Measurements from ENCODE around the gene METAP1D.
"Not testable (repeated sequence)": the region's sequence is repeated elsewhere in the genome, so short reads cannot be mapped to it uniquely, and the experiment has no call there.

METAP1D gene

DNA sequence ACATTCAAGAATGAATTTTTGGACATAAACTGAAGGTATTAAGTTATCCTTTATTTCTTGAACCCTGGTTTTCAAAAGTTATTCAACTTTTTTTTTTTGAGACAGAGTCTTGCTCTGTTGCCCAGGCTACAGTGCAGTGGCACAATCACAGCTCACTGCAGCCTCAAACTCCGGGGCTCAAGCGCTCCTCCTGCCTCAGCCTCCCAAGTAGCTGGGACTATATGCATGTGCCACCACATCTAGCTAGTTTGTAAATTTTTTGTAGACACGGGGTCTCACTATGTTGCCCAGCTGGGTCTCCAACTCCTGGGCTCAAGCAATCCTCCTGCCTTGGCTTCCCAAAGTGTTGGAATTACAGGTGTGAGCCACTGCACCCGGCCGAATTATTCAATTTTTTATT, 2.7 kb upstream of the METAP1D start:
- DNase-seq (ENCODE audit: low read depth in 2 of 2), result not testable (repeated sequence)

DNA sequence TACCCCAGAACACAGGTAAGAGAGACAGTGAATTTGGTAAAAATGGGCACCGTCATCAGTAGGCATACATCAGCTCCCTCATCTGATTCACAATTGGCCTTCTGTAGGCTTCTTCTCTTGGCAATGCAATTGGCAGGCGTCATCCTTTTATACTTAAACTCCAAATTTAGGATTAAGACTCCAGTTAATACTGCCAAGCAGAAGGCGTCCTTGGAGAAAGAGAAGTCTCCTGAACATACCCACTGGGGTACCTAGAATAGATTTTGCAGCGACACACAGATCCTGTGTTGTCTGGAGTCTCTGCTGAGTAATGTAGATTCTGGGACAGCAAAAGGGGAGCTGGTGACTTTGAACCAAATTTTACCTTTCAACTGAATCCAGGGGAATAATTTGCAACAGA, 592 bp upstream of the METAP1D start:
- no peak for DNase-seq (ENCODE audit: low read depth in 2 of 2)

DNA sequence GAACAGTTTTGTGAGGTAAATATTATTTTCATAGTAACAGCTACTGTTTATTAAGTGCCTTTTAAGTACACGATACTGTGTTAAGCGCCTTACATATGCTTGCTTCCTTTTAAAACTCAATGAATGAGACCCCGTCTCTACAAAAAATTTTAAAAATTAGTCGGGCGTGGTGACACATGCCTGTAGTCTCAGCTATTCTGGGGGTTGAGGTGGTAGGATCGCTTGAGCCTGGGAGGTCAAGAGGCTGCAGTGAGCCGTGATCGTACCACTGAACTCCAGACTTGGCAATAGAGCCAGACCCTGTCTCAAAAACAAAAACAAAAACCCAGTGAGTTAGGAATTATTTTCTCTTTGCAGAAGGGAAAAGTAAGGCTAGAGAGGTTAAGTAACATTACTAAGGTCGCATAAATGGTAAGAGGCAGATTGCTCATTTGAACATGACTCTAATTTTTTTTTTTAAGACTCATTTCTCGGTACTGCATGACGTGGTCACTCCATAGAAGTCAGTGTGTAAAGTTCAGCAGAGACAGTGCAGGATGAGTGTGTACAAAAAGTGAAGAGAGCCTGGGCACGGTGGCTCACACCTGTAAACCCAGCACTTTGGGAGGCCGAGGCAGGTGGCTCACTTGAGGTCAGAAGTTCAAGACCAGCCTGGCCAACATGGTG, 1.1 kb downstream of the METAP1D start:
- no peak for DNase-seq (ENCODE audit: low read depth in 2 of 2)

DNA sequence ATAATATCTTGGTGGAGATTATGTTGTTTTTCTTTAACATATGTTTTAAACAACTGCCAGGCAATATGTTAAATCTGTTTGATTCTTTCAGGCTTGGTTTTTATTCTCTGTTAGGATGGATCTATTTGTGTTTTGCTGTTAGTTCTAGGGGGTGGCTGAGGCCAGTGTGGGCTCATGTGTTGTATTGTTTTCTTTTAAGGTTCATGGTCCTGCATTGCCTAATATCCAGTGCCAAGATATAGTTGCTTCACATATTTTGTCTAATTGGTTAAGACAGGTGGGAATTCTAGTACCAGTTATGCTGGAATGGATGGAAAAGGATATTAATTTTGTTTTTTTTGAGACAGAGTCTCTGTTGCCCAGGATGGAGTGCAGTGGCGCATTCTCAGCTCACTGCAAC, 7.6 kb downstream of the METAP1D start:
- no peak for DNase-seq (ENCODE audit: low read depth in 2 of 2)

DNA sequence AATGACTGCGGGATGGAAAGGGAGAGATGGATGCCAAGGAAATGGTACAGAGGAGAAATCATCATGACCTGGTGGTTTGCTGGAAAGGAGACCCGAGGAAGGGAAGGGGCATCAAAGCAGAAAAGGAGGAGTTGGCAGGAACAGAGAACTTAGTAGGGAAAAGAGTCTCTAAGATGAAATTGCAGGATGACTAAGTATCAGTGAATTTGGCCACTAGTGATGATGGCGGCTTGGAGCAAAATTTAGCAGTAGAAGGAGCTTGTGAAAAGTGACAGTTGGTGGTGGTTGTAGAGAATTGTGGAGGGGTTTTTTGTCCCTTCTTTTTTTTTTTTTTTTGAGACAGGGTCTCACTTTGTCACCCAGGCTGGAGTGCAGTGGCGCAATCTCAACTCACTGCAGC, 10.1 kb downstream of the METAP1D start:
- no peak for DNase-seq (ENCODE audit: low read depth in 2 of 2)

DNA sequence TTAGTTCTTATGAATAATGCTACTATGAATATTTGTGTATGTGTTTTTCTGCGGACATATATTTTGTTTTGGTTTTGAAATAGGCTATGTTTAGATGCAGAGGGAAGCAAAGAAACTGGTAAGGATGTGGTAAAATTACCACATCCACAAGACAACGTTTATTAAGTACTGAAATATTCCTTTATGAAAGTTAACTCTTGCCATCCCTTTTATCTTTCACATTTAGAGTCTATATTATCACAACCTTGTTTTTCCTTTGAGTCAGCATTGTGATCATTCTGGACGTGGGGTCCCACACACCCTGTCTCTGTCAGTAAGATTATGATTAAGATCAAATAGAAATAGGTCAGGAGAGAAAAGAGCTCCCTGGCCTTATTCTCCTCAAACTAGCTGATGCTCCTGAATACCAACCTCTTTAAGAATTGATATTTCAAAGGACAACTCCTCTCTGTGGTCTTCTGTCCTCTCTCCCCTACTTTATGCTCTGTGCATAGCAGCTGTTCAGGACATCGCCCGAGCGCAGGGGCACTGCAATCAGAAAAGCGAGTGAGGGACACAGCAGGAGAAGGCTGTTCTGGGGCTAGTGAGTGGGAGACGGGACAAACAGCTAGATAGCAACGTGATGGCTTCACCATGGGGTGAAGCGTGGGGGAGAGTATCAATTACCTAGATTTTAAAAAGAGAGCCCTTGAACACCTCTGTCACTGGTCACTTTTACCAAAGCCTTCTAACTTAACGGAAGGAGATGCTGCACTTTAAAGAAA, 12.2 kb downstream of the METAP1D start:
- DNase-seq (ENCODE audit: low read depth in 2 of 2), result no peak

DNA sequence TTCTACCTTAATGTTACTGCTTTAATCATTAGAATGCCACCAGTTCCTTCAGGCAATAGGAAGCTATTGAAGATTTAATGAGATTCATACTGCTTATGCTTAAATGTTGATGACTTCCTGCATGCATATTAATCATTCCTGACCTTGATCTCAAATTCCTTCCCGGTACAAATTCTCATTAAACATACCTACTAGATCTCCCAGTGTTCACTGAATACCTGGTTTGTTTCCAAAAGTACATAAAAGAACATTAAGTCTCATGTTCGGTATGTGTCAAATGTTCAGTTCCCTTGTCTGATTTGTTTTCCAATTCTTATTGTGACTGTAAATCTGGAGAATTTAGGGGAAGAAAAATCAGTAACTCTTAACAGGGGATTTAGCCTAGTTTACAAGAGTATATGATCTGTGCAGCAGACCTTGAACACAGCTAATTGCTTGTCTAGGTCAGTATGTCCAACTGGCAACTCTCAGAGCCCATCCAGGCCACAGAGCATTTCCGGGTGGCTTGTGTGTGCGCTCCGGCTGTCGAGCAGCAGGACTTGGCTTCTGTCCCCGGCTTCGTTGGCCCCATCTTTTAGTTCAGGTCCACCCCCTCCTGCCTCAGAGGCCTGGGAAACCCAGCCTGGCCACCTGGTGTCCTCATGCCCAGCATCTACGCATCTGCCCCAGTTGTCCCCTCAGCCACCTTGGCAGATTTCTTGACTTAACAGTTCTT, 13.1 kb downstream of the METAP1D start:
- no peak for DNase-seq (ENCODE audit: low read depth in 2 of 2)

DNA sequence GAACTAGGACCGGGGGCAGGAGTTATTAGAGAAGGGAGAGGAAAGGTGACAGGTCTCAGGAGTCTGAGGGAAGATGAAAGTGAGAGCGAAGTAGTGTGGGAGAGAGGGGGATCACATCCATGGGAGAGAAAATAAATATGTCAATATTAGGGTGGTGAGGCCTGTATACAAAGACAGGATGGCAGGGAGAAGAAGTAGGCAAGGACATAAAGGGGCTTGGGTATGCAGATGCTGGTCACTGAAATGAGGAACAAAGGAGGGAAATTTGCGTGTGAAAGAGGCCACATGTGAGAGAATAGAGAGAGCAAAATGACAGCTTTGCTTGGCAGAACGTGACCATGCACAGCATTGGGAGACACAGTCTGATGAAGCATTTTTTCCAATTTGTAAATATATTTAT, 13.6 kb downstream of the METAP1D start:
- DNase-seq (ENCODE audit: low read depth in 2 of 2), result no peak

DNA sequence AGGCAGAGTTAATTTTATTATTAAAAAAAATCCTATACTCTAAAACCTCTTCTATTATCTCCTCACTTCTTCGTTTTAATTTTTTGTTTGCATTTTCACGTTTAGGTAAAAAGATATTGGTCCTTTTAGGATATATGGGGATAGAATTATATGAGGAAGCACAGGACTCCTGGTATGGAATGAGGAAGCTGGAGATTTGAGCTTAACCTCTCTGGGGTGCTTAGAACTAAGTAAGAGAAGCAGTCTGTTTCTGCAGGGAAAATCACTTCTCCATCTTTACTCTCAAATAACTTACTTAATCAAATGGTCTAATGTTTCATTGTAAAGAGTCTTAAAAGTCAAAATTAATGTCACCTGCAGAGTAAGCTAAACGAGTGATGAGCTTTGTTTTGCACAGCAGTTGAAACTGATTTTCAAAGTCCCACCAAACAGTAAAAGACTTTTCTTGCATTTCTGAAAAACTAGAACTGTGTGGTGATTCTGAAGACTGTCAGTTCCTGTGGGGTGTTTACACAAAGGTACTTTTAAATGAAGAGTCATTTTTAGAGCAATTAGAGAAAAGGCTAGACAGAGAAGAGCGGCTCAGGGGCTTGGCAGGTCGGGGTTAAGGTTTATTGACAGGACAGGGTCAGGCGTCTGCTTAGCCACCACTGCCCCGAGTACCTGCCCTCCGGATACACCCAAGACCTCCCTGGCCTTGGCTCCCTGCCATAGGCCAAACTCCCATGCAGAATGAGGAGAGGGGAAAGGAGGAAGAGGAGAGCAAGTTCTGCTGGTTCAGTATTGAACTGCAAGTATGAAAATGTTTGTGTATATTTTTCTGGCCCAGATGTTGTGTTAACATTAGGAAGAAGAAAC, 21.6 kb downstream of the METAP1D start:
- DNase-seq (ENCODE audit: low read depth in 2 of 2), result no peak

DNA sequence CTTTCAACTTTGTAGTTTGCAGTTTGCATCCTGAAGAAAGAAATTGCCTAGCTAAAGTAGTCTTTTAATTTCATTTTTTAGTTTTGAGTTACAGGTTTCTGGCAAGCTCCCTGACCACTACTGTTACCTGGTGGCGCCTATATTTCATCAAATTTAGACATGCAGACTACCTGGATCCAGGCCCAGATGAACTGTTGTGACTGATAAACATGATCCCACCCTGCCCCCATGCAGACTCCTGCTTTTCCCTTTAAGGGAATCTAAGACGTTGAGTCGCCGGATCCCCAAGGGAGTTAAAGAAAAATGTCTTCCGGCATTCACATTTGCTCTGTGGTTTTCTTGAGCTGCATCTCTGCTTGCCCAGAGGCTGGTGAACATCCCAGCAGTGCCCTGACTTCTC, 22.2 kb downstream of the METAP1D start:
- DNase-seq (ENCODE audit: low read depth in 2 of 2), result no peak

DNA sequence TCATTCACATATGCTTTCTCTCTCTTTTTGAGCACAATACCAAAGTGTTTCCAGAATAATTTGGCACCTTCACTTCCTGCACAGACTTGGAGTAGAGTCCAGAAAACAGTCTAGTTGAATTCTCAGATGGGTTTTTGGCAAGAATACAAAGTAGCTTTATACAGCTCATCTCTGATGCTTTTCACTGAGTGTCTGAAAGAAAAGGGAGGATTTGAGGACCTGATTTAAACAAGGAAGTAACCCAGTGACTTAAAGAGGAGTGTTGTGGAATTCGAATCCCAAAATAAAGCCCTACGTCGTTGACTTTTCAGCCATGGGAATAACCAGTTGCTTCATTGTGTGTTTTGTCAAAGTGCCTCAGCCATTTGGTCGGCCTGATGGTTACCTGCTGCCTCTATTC, 31.8 kb downstream of the METAP1D start:
- DNase-seq (ENCODE audit: low read depth in 2 of 2), result no peak

DNA sequence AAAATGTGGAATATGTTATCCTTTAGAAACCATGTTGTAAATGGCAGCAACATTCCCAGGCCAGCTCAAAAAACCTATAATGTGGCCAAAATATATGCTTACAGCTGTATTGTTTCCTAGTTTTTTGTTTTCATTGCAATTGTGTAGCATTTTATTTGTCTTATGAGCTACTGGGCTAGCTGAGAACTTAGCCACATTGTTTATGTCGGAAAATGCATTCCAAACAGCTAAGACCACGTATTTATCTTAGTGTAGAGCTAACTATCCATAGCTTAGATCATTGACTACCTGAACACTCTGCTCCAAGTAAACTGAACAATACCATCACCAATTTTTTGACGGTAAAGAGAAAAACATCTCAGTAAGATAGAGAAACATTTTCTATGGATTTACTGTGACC, 38.4 kb downstream of the METAP1D start:
- no peak for DNase-seq (ENCODE audit: low read depth in 2 of 2)

DNA sequence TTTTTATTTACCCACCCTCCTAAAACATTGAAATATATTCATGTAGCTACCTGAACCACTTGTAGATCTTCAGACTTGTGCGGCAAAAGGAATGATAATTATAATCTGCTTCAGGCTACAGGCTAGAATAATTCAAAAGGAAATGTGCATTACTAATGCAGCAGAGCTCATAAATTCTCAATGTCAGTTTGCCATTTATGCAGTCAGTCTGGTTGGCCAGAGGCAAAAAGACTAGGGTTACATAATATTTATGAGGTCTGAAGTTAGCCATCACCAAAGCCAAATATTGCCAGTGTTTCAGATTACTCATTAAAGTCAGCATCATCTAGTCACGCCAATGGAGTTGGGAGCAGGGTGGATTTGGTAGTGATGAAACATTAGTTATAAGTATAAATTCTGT, 38.9 kb downstream of the METAP1D start:
- no peak for DNase-seq (ENCODE audit: low read depth in 2 of 2)

DNA sequence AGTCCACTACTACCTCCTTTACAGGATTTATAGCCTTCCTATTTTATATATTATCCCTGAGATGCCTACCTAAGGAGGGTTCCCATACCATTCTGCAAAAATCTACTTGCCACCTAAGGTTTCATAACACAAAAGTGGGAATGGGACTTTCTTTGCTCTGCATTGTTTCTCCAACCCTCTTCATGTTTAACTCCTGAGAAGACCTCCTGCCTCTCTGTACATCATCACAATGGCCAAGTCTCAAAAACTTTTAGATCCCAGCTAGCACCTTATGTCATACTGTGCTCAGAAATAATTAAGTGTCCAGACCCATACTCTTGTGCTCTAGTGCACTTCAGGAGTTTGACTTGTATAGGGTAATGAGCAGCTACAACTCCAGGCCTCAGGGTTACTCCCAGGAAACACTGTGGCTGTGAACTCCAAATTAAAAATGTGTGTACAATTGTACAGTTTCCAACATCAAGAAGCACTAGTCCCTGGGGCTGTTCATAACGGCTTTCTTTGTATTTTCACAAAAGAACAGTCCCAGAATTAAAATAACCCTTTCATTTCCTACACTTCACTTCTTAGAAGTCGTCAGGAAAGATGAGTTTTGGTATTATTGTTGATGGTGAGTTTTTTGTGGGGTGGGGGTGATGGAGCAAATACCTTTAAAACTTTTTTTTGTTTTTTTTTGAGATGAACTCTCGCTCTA, 39.4 kb downstream of the METAP1D start:
- DNase-seq (ENCODE audit: low read depth in 2 of 2), result no peak

DNA sequence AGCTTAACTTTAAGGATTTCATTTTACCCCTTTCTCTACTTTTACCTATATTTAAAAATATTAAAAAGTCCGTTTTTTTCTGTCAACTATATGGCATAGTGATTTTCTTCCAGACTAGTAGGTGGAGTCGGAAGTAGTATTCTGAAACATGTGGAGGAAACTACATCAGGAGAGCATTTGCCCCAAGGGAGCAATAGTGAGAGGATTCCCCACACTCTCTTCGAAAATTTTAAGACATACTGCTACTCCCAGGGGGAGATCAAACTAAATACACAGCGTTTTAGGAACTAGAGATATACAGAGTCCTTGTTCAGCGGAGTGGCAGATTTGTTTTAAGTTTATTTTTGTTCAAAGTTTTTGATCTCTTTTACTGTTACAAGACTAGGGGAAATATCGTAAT, 40.6 kb downstream of the METAP1D start:
- DNase-seq (ENCODE audit: low read depth in 2 of 2), result no peak

DNA sequence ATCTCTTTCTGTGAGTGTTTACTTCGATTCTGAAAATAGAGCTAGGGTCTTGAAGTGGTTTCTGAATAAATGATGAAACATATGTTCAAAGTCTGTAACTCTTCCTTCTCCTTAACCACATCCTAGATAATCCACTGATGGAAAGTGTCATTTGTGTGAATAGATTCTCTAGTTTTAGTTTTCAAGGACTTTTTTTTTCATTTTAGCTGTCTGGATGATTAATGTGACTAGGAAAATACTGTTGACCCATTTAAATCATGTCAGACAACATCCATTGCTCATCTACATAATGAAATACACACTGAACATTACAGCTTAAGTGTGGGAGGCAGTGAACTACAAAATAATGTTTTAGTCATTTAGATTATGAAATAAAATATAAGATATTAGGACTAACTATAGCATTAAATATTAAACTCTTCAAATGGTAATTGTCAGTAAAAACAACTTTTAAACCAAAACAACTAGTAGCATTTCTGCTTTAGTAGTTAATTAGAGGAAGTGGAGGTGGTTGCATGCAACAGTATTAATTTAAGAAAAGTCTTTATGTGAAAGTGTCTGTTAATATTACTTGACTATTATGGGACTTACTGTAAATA, 46.4 kb downstream of the METAP1D start:
- DNase-seq (ENCODE audit: low read depth in 2 of 2), result no peak

DNA sequence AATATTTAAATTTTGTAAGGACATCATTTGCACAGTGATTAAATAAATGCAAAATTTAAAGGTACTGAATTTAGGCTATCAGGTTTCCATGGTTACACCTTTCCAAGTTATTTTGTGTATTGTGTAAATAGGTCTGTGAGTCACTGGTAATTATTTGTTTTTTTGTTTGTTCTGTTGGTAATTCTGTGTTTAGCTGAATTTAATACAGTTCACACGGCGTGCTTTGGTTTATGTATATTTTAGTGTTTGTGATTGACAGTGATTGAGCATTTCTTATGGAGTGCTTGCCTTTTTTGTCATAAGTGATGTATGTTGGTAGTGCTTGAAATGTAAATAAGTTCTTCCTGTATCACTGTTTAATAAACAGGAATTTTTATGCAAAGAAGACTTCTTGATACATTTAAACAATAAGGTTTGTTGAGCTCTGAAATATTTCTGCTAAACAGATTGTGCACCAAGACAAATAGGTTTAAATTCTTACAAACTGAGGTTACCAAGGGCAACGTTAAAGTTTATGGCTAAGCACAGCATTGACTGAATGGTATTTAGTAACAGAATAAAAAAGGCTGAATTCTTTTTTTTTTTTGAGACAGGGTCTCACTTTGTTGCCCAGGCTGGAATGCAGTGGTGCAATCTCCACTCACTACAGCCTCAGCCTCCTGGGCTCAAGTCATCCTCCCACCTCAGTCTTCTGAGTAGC, 47.3 kb downstream of the METAP1D start:
- no peak for DNase-seq (ENCODE audit: low read depth in 2 of 2)

DNA sequence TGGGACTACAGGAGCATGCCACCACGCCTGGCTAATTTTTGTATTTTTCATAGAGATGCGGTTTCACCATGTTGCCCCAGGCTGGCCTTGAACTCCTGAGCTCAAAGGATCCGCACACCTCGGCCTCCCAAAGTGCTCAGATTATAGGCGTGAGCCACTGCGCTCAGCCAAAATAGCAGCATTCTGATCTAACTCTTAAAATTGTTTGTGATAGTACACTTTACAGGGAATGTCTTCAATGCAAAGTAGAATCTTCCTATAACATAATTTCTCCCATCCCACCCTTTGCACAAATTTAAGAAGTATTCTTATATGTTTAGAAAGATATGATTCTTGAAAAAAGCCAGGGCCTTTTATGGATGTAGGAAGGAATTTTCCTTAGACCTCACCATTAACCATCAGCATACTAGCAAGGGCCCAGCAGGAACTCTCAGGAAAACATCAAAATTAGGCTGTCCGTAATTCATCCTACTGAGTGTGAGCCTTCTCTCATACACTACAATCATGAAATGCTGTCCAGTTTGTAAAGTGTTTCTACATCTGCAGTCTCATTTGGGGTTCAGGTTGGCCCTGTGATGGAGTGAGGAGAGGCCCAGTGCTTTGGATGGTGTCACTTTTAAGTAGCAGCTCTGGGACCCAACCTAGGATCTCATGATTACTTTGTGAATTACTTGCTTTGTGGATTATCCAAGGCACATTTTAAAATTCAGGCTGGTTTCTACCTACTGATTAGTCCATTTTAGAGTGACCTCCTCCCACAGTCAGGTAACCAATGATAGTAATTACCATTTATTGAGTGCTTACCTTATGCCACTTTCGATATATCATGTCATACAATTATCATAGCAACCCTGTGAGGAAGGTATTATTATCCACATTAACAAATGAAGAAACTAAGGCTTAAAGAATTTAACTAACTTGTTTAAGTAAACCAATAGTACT, 48.1 kb downstream of the METAP1D start:
- DNase-seq (ENCODE audit: low read depth in 2 of 2), result no peak

Data from stimulated activated CD4-positive, alpha-beta T cell treated with anti-CD3 and anti-CD28 coated beads, Interleukin-1b, Interleukin-23, amount 100 ng/mL, for 4 hours (primary cell).